ENCODE data around the gene ZNF101.

ZNF101 gene

GRCh38 chr19:19655641-19656343 lies 12.8 kb upstream of the ZNF101 start:
- ChIA-PET POLR2A (no interaction called here), CTCF (interaction anchor here (2.4 kb wide), 1 partner anchor 12 kb away, joined by 9 read pairs; the partner anchor contains the start of gene GMIP)
- no peak for DNase-seq (ENCODE audit: low read depth, low spot score)
- no peak overlapping the region for H3K4me3 ChIP-seq (ENCODE audit: low read depth, low read length)
- TF ChIP-seq, protein P1, sequence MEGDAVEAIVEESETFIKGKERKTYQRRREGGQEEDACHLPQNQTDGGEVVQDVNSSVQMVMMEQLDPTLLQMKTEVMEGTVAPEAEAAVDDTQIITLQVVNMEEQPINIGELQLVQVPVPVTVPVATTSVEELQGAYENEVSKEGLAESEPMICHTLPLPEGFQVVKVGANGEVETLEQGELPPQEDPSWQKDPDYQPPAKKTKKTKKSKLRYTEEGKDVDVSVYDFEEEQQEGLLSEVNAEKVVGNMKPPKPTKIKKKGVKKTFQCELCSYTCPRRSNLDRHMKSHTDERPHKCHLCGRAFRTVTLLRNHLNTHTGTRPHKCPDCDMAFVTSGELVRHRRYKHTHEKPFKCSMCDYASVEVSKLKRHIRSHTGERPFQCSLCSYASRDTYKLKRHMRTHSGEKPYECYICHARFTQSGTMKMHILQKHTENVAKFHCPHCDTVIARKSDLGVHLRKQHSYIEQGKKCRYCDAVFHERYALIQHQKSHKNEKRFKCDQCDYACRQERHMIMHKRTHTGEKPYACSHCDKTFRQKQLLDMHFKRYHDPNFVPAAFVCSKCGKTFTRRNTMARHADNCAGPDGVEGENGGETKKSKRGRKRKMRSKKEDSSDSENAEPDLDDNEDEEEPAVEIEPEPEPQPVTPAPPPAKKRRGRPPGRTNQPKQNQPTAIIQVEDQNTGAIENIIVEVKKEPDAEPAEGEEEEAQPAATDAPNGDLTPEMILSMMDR (IDR thresholded peaks at IDR 0.05; ENCODE audit: insufficient read depth, low read length, missing control alignments), result no peak

DNA sequence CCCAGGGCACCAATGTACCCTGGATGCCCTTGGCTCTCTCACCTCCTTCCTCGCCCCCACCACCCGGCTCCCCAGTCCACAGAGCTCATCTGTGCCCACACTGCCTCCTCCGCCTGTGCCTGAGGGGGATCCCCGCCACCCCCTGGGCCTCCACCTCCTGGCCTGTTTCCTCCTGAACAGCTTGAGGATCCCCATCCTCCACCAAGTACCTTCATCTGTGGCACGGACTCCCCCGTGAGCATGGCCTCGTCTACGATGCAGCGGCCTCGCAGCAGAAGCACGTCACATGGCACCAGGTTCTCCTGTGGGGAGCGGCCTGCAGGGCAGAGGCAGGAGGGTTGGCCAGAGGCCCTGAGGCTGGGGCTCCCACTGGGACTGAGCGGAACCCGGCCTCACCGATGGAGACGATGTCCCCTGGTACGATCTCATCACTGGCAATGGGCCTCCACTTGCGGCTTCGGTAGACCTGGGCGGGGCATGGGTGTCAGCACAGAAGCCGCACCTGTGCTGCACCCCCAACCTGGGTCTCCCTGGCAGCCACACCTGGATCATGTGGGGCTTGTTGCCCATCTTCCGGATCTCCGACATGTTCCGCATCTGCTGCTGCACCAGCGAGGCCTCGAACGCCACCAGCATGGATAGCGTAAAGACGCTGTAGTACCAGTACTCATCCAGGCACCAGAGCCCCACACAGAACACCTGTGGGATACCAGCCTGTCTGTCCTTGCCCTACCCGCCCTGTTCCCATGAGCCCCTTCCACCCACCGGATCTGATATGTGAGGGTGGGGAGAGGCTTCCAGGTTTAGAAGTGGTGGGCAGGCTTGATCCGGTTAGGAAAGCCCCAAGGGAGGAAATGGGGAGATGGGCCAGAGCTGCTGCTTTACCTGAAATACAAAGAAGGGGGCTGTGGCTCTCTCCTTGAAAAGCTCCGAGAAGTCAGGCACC lies 11.9 kb upstream of the ZNF101 start:
- DNase-seq (ENCODE audit: low read depth, low spot score), result no peak
- TF ChIP-seq, protein P1 (IDR thresholded peaks at IDR 0.05; ENCODE audit: insufficient read depth, low read length, missing control alignments), result no peak
- POLR2A ChIA-PET, result no interaction called here
- CTCF ChIA-PET, result interaction anchor here (2.4 to 7.4 kb wide), 3 partner anchors 12 to 124 kb away, joined by 9 to 41 read pairs (median 18); partner anchors contain the start of gene GMIP
- no peak overlapping the region for H3K4me3 ChIP-seq (ENCODE audit: low read depth, low read length)

DNA sequence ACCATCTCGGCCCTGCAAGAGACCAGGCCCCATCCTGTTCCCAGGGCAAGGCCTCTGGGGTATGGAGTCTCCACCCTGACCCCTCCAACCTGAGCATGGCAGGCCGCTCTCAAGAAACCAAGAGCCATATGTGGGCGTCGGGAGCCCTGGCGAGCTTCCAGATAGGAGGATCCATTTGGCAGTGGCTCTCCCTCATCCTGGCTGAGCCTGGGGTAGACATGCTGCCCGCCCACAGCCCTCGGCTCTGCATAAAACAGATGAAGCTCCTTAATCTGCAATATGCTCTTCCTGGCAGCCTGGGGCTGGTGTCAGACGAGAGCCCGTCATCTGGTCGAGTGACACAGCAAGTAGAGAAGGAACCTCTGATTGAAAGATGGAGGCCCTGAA lies 11.2 kb upstream of the ZNF101 start:
- ChIA-PET POLR2A (interaction anchor here (0.6 kb wide), 1 partner anchor 456 kb away, joined by 3 read pairs; no protein-coding TSS in a partner anchor), CTCF (interaction anchor here (3.4 to 7.4 kb wide), 2 partner anchors 13 to 125 kb away, joined by 18 to 41 read pairs; partner anchors contain the start of gene GMIP)
- TF ChIP-seq, protein P1 (IDR thresholded peaks at IDR 0.05; ENCODE audit: insufficient read depth, low read length, missing control alignments), result no peak
- H3K4me3 ChIP-seq (ENCODE audit: low read depth, low read length), result no peak overlapping the region
- DNase-seq (ENCODE audit: low read depth, low spot score), result no peak

DNA sequence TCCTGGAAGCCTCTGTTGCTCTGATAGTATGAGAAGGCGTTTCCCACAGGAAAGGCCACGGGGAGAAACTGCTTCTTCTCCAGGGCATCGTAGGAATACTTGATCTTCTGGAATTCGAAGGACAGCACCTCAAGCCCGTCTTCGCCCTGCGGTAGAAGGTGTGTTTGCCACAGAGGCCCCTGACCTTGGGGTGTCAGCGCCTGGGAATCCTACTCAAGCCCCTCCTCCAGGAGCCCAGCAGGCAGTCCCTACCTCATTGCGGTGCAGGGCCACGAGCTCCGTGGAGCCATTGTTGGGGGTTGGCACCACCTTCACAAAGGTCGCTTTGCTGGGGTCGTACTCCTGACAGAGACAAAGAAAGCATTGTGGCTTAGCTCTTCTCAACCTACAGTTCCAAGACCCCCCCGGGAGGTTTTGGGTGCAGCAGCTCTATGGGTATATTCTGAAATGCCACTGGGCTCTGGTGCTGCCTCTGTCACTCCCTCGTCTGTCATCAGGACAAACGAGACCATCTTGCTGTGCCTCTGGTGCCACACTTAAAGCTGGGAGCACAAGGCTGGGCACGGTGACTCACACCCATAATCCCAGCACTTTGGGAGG lies 8.9 kb upstream of the ZNF101 start:
- ChIA-PET POLR2A (no interaction called here), CTCF (interaction anchor here (1.2 to 7.4 kb wide), 3 partner anchors 15 to 127 kb away, joined by 3 to 41 read pairs (median 18); partner anchors contain the start of gene GMIP)
- H3K4me3 ChIP-seq (ENCODE audit: low read depth, low read length), result no peak overlapping the region
- TF ChIP-seq, protein P1 (IDR thresholded peaks at IDR 0.05; ENCODE audit: insufficient read depth, low read length, missing control alignments), result no peak
- DNase-seq (ENCODE audit: low read depth, low spot score), result no peak

DNA sequence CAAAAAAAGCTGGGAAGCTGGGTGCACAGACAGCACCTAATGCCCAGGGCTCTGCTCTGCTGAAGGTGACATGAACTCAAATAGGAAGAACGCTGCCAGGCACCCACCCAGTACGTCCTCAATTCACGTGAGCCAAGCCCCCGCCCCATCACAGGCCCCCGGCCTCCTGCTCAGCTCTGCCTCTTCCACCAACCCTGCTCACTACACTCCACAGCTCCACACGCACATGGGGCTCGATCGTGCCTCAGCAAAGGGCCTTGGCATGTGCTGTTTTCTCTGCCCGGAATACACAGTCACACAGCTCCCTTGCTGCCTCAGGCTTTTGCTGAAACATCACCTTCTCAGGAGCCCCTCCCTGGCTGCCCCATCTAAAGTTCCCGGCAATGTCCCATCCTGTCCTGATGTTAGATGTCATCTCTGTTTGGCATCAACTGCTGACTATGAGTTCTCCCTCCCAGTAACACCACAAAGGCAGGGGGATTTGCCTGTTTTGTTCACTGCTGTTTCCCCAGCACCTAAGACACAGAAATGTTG lies 7.4 kb upstream of the ZNF101 start:
- TF ChIP-seq, protein P1 (IDR thresholded peaks at IDR 0.05; ENCODE audit: insufficient read depth, low read length, missing control alignments), result no peak
- H3K4me3 ChIP-seq (ENCODE audit: low read depth, low read length), result no peak overlapping the region
- ChIA-PET POLR2A (no interaction called here), CTCF (interaction anchor here (1.8 to 7.4 kb wide), 2 partner anchors 17 to 129 kb away, joined by 14 to 41 read pairs; partner anchors contain the start of gene GMIP)
- no peak for DNase-seq (ENCODE audit: low read depth, low spot score)
